AML-193 (cell line): ENCODE results near the gene ATF6.

ENCODE experiments used
- DNase-seq, 2 experiments: peaks; one replicate each; lab custom pipeline; 2025; lab: John Stamatoyannopoulos, UW

ATF6 gene

GRCh38 chr1:161970036-161970435, 203.9 kb downstream of the ATF6 start:
- no peak for DNase-seq

DNA sequence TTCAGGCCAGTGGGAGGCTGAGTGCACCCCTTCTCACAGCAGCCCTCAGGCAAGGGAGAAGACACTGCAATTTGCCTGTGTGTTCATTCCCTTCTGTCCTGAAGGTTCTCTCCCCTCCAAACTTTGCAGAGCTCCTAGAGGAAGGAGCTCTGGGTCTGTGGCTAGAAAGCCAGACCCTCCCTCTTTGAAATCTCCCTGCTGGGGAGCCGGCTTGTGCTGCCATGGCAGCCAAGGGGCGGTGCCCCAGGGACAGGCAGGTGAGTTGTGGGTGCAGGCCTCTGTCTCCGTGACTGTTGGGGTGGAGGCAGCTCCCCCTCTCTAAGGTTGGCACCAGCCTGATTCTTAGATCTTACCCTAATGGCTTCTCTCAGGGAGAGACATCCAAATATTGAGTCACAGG, 204.5 kb downstream of the ATF6 start:
- DNase-seq, result no peak

DNA sequence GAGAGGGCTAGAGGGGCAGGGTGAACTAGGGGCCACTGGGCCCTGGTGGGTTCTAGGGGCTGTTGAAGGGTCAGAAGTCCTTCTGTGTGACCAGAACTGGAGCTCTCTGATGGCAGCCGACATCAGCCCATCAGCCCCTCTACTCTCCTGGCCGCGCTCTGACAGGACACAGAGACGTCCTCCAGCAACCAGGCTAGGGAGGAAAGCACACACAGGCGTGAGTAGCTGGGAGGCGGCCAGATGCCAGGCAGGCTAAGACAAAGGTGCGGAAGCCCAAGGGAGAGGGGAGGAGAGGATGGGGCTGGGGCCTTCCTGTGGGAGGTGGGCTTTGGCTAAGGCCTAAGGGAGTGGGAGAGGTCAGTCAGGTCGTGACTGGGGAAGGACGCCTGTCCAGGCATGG, 206.7 kb downstream of the ATF6 start:
- DNase-seq, result no peak

- DNase-seq, result no peak
Measured at GRCh38 chr1:161973924-161974845, 208.1 kb downstream of the ATF6 start.

DNA sequence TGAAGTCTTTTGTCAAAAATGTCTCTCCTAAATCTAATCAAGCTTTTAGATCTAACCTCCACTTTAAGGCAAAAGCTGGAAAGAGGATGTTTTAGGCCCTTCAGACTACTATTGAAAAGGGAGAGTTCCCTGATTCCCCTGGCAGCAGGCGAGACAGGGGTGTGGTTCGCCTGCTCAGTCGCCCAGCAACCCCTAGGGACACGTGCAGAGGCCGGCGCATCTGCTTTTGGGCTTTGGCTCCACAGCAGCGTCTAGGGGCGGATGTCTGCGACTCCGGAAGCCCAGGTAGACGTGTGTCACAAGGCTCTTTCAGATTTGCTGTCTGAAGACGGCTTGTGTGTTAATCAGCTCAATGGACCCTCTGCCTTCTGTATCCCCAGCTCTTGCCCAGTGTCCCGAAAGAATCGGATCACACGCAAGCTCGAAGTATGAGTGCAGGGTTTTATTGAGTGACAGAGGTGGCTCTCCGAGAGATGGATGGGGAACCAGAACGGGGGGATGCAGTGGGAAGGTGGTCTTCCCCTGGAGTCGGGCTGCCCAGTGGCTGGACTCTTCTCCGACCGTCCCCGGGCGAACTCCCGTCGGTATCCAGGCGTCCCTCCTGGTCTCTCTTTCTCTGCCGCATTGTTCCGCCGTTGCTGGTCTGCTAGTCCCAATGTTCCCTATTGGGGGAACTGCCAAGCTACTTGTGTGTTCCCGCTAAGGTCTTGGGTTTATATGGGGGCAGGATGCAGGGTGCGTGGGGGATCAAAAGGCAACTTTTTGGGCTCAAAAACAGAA, 212.1 kb downstream of the ATF6 start:
- DNase-seq, result no peak

DNA sequence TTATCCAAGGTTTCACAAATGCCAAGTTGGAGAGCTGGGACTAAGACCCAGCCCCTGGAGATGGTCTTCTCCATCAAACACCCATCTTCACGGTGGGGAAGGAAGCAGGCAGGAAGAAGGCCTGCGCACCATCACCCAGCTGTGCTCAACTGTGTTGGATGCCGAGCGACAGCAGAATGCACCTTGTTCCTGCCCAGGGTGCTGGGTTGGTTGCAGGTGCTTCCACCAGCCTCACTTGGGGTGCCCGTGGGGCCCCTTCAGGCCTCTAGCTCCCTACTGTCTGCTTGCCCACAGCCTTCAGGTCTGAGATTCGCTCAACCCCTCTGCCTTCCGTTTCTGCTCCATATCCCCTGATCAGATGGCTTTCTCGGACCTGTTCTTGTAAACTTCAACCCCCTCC, 215.0 kb downstream of the ATF6 start:
- no peak for DNase-seq

DNA sequence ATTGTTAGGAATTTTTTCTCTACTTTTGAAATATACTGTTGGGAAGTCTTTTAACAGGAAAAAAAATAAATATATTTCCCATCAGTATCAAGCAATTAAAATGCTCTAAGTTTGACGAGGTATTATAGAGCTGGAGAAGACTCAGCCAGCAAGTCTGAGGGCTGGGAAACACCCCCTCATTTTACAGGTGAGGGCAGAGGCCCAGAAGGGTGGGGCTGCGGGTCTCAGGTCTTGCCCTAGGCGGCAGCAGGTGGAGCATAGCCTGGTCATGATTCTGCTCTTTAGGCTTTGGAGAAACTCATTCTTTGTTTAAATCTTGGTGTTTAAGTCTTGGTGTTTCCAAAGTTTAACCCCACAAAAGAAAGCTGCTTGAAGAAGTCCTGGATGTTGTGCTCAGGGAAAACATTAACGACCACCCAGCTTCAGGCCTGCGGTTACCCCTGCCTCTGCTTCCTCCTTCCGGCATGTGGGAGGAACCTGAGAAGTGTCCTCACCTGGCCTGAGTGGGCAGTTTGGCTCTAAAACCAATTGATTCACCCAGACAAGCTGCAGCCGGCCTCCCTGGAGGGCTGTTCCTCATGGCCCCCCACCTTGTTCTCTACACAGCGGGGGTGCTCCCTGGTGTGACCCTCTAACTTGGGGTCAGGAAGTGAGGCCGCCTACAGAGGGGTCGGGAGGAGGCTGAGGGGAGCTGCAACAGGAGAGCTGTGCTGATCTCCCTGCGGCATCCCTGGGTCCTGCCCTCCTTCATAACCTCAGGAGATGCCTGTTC, 215.8 kb downstream of the ATF6 start:
- DNase-seq, result no peak

DNA sequence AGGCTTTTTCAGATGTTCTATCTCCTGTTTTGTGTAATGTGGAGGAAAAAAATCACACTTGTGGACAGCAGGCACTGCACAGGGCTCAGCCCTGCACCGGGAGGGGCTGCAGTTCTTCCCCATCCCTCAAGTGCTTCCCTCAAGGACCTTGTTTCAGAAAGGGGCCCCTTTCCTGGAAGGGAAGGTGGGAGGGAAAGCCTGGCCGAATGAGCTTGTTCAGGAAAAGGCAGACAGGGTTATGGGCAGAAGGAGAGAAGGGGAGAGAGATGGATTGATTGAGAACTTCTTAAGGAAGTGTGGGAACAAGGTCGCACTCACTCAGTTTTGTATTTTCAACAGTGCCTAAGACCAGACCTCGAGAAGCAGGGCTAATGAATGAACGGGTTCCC, 216.4 kb downstream of the ATF6 start:
- DNase-seq, result no peak

GRCh38 chr1:161982917-161983316, 216.8 kb downstream of the ATF6 start:
- no peak for DNase-seq

DNA sequence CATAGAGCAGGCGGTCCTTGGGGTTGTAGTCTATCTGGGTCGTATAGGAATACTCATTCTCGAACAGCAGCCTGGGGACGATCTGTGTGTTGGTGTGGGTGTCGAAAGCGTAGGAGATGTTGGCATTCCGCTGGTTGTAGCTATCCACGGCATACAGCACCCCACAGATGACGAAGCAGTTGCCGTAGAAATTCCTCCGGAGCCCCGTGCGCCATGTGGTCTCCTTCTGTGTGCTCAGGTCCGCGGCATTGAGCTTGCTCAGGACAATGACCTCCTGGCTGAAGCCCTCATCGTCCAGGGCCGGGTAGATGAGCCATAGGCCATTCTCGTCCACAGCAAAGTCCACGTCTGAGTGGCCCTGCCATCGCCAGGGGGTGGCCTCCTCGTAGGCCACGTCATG, 217.6 kb downstream of the ATF6 start:
- no peak for DNase-seq

DNA sequence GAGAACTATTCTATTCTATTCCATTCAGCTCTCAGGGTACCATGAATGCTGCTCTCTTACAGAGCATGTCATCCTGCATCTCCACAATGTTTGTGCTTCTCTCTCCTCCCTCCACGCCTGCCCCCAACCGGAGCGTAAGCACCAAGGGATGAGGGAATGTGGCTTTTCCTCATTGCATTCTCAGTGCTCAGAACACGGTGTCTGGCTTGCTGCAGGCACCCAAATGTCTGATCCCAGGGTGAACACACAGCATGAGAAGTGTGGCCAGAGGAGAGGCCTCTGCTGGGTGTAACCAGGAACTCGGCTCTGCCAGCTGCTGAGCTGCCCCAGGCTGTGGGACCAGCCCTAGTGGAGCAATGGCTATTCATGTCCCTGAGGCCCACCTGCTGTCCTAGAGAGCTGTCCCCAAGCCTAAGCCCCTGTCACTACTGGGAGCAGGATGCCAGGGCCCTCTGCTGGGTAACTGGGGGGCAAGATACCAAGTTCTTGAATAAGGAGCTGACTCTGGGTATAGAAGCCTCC, 219.2 kb downstream of the ATF6 start:
- no peak for DNase-seq

GRCh38 chr1:161986328-161986727, 220.2 kb downstream of the ATF6 start:
- no peak for DNase-seq

GRCh38 chr1:161987303-161987702, 221.2 kb downstream of the ATF6 start:
- no peak for DNase-seq

GRCh38 chr1:161987872-161988271, 221.8 kb downstream of the ATF6 start:
- DNase-seq, result no peak

DNA sequence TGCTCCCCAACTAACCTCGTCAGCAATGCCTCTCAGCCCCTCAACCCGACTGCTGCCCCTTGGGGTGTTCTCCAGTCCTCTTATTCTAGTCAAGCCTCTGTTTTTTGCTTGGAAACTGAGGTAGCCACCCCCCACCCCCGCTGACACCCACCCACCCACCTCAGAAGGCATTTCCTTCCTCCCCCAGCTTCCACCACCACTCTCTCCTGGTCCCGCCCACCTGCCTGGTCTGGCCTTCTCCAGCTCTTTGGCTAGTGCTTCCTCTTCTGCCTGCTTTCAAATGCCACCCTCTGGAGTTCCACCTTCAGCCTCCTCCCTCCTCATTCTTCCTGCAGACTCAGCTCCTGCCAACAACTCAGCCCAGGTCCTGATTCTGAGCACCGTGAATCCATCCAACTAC, 222.3 kb downstream of the ATF6 start:
- no peak for DNase-seq

- DNase-seq, result no peak
Measured at GRCh38 chr1:161989108-161989507, 223.0 kb downstream of the ATF6 start.

- peak; percentile 84 to 89 for DNase-seq
Measured at GRCh38 chr1:161989786-161990185, 223.7 kb downstream of the ATF6 start.

GRCh38 chr1:161993576-161993975, 227.5 kb downstream of the ATF6 start:
- DNase-seq, result no peak

- no peak for DNase-seq
Measured at GRCh38 chr1:161994175-161994668, 228.1 kb downstream of the ATF6 start.

DNA sequence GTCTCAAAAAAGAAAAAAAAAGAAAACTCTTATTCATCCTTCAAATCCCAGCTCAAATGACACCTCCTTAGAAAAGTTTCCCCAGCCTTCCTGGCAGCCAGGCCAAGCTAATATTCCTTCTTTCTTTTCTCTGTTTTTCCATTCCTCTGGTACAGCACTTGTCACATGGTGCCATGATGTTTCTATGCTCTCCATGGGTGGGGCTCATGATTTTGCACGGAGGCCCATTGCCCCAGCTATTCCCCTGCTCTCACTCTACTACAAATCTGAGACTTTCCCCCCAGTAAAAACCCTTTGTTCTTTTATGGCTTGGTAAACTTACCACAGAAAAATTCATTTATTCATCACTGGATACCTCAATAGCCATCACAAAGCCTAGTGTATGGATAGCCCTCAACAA, 231.0 kb downstream of the ATF6 start:
- no peak for DNase-seq

- no peak for DNase-seq
Measured at GRCh38 chr1:161998811-161999210, 232.7 kb downstream of the ATF6 start.
